HL-60 (cell line): Measurements from ENCODE around the gene LEMD2.

Experiments used
- CTCF ChIP-seq: IDR thresholded peaks from one replicate; pipeline ENCODE4 v1.5.1; 2011; ENCODE audit warnings: low read length, control low read depth, inconsistent platforms; ENCODE audit not compliant: insufficient read depth
- POLR2AphosphoS5 ChIP-seq: IDR thresholded peaks from 2 replicates; pipeline ENCODE4 v1.6.1; 2012; ENCODE audit warnings: low read depth

GRCh38 chr6:33735216-33735615 is 53.7 kb downstream of the LEMD2 start:
- TF ChIP-seq CTCF (no peak), POLR2AphosphoS5 (no peak)
